DND-41 (cell line): ENCODE measurements around the gene OTOGL.

Source experiments
- ATAC-seq: fragments of 200-7000 bp; cut with Tn5 transposase; 3 replicates; pipeline ENCODE4 v1.9.1; 2021; ENCODE audit warnings: low read depth; ENCODE audit not compliant: insufficient read depth
- DNase-seq: peaks from one replicate; pipeline ENCODE4 v3.0.0-alpha.2; 2020
- H2AFZ ChIP-seq: 2 replicates; pipeline ENCODE4 v1.6.0; 2012; ENCODE audit warnings: low read depth, low read length
- H3K27ac ChIP-seq: 2 replicates; pipeline ENCODE4 v1.5.1; 2012; ENCODE audit warnings: low read length, inconsistent platforms
- H3K27me3 ChIP-seq: fragments of 200-600 bp; sonication (generic); 2 replicates; pipeline ENCODE4 v1.6.0; 2012; ENCODE audit warnings: low read length, mild to moderate bottlenecking, inconsistent platforms; ENCODE audit not compliant: insufficient read depth, poor library complexity
- H3K36me3 ChIP-seq: 2 replicates; pipeline ENCODE4 v1.5.1; 2012; ENCODE audit warnings: low read length, inconsistent platforms; ENCODE audit not compliant: insufficient read depth
- H3K4me1 ChIP-seq: 2 replicates; pipeline ENCODE4 v1.5.1; 2012; ENCODE audit warnings: mild to moderate bottlenecking, low read length; ENCODE audit not compliant: insufficient read depth
- H3K4me2 ChIP-seq: 2 replicates; pipeline ENCODE4 v1.6.0; 2012; ENCODE audit warnings: mild to moderate bottlenecking, moderate library complexity, low read length, inconsistent platforms; ENCODE audit not compliant: insufficient read depth
- H3K4me3 ChIP-seq, 2 experiments: fragments of 200-600 bp in 1 of 2; shearing (Covaris generic) in 1 of 2; 2 replicates each; pipeline ENCODE4 v1.5.1; 2012 to 2016; ENCODE audit warnings: inconsistent platforms in 2 of 2, low read length in 2 of 2, mild to moderate bottlenecking in 2 of 2, low read depth in 1 of 2, moderate library complexity in 1 of 2
- H3K79me2 ChIP-seq: 2 replicates; pipeline ENCODE4 v1.6.0; 2012; ENCODE audit warnings: low read length, inconsistent platforms; ENCODE audit not compliant: insufficient read depth
- H3K9ac ChIP-seq: 2 replicates; pipeline ENCODE4 v1.6.0; 2012; ENCODE audit warnings: low read depth, mild to moderate bottlenecking, inconsistent platforms, low read length, moderate library complexity
- H3K9me3 ChIP-seq: 2 replicates; pipeline ENCODE4 v1.5.1; 2012; ENCODE audit warnings: low read length, moderate library complexity, mild to moderate bottlenecking, inconsistent platforms; ENCODE audit not compliant: insufficient read depth, severe bottlenecking
- H4K20me1 ChIP-seq: 2 replicates; pipeline ENCODE4 v1.6.0; 2012; ENCODE audit warnings: low read length; ENCODE audit not compliant: insufficient read depth
- EZH2 ChIP-seq: IDR thresholded peaks from 3 replicates; pipeline ENCODE4 v1.6.1; 2012; ENCODE audit warnings: borderline replicate concordance, low read depth, mild to moderate bottlenecking, moderate library complexity, low read length, inconsistent platforms; ENCODE audit not compliant: severe bottlenecking
- TF ChIP-seq, protein P1 (sequence below): IDR thresholded peaks from 2 replicates; pipeline ENCODE4 v1.5.1; 2012; ENCODE audit warnings: borderline replicate concordance, low read length, moderate library complexity, mild to moderate bottlenecking; ENCODE audit not compliant: poor library complexity, severe bottlenecking; ENCODE audit errors: extremely low read depth

The OTOGL gene

DNA sequence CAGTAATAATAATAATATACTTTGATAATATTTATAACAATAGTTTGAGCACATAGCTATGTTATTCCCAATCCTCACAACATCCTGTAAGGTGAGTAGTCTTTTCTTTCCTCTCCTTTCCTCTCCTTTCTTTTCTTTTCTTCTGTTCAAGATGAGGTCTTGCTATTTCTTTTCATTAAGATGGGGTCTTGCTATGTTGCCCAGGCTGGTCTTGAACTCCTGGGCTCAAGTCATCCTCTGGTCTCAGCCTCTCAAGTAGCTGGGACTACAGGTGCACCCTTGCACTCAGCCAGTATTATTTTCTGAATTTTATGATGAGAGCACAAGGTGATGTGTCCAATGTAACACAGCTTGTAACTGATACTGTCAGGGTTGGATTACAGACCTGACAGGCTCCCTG lies 134.6 kb downstream of the OTOGL start:
- H3K4me3 ChIP-seq = no peak overlapping the region
- H3K27ac ChIP-seq = no peak overlapping the region
- H3K79me2 ChIP-seq = no peaks in the 10 kb centered on the region
- no peak overlapping the region for H2AFZ ChIP-seq
- no peak overlapping the region for H3K9ac ChIP-seq
- H4K20me1 ChIP-seq = no peaks in the 10 kb centered on the region
- TF ChIP-seq, protein P1, sequence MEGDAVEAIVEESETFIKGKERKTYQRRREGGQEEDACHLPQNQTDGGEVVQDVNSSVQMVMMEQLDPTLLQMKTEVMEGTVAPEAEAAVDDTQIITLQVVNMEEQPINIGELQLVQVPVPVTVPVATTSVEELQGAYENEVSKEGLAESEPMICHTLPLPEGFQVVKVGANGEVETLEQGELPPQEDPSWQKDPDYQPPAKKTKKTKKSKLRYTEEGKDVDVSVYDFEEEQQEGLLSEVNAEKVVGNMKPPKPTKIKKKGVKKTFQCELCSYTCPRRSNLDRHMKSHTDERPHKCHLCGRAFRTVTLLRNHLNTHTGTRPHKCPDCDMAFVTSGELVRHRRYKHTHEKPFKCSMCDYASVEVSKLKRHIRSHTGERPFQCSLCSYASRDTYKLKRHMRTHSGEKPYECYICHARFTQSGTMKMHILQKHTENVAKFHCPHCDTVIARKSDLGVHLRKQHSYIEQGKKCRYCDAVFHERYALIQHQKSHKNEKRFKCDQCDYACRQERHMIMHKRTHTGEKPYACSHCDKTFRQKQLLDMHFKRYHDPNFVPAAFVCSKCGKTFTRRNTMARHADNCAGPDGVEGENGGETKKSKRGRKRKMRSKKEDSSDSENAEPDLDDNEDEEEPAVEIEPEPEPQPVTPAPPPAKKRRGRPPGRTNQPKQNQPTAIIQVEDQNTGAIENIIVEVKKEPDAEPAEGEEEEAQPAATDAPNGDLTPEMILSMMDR = no peak
- no peak for TF ChIP-seq EZH2
- ATAC-seq (no peak), DNase-seq (no peak)
- H3K27me3 ChIP-seq = no peaks in the 10 kb centered on the region
- H3K4me1 ChIP-seq = no peaks in the 10 kb centered on the region
- H3K36me3 ChIP-seq = no peaks in the 10 kb centered on the region
- no peaks in the 10 kb centered on the region for H3K9me3 ChIP-seq
- H3K4me2 ChIP-seq = no peak overlapping the region

DNA sequence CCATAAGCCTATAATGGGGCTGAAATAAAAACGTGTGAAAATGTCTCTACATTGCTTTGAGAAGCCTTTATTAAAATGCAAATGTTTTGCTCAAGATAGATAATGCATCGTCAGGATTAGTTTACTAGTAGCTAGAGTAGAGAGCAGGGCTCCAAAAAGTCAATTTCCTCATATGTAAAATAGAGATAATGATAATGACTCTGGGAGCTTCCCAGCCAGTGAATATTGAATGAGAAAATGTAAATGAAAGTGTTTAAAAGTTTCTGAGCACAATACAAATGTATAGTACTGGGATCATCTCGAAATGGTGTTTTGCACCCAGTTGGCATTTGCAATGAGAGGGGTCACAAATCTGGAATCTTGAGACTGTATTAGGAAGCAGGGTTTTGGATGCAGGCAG lies 135.3 kb downstream of the OTOGL start:
- Histone ChIP-seq H3K27me3 (no peaks in the 10 kb centered on the region), H3K4me2 (no peak overlapping the region), H2AFZ (no peak overlapping the region), H3K4me1 (no peaks in the 10 kb centered on the region), H3K79me2 (no peaks in the 10 kb centered on the region), H3K27ac (no peak overlapping the region), H3K36me3 (no peaks in the 10 kb centered on the region), H3K9me3 (no peaks in the 10 kb centered on the region), H3K4me3 (no peak overlapping the region), H3K9ac (no peak overlapping the region), H4K20me1 (no peaks in the 10 kb centered on the region)
- TF ChIP-seq, protein P1 = no peak
- no peak for DNase-seq
- no peak for ATAC-seq

DNA sequence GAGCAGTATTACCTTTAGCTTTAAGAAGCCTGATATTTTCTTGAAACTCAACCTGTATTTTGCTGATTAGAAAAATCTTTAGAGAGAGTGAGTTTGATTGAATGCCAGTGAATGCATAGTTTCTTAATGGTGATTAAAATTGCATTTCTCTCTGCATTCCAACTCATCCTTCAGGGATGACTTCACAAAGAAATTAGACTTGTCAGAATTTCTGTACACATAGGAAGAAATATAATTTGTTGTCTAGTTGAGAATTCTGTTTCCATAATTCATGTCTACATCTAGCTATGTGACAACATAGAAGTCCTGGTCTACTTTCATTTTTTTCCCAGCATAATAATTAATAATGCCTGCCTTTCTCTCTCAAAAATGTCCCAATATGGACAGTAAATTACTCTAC lies 136.6 kb downstream of the OTOGL start:
- no peaks in the 10 kb centered on the region for H3K4me1 ChIP-seq
- no peaks in the 10 kb centered on the region for H3K36me3 ChIP-seq
- DNase-seq = no peak
- H3K27ac ChIP-seq = no peak overlapping the region
- H3K9ac ChIP-seq = no peak overlapping the region
- H4K20me1 ChIP-seq = no peaks in the 10 kb centered on the region
- no peak for TF ChIP-seq EZH2
- no peak for ATAC-seq
- no peaks in the 10 kb centered on the region for H3K27me3 ChIP-seq
- no peak overlapping the region for H2AFZ ChIP-seq
- no peak overlapping the region for H3K4me2 ChIP-seq
- H3K79me2 ChIP-seq = no peaks in the 10 kb centered on the region
- no peaks in the 10 kb centered on the region for H3K9me3 ChIP-seq
- no peak overlapping the region for H3K4me3 ChIP-seq

DNA sequence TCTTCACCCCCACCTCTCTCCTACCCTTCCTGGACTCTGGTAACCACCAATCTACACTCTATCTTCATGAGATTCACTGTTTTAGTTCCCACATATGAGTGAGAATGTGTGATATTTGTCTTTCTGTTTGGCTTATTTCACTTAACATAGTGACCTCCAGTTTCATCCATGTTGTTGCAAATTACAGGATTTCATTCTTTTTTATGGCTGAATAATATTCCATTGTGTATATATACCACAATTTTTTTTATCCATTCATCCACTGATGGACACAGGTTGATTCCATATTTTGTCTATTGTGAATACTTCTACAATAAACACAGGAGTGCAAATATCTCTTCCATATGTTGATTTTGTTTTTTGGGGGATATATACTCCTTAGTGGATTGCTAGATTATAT lies 140.5 kb downstream of the OTOGL start:
- ATAC-seq (no peak), DNase-seq (no peak)
- Histone ChIP-seq H2AFZ (no peak overlapping the region), H3K4me3 (no peak overlapping the region), H3K79me2 (no peaks in the 10 kb centered on the region), H3K4me1 (no peaks in the 10 kb centered on the region), H3K27me3 (no peaks in the 10 kb centered on the region), H3K9me3 (no peaks in the 10 kb centered on the region), H3K4me2 (no peak overlapping the region), H4K20me1 (no peaks in the 10 kb centered on the region), H3K9ac (no peak overlapping the region), H3K27ac (no peak overlapping the region), H3K36me3 (no peaks in the 10 kb centered on the region)
- no peak for TF ChIP-seq EZH2
- TF ChIP-seq, protein P1 = no peak
